CD1c-positive myeloid dendritic cell (primary cell): ENCODE measurements around the gene ATCAY.
"Not testable (repeated sequence)": the region's sequence is repeated elsewhere in the genome, so short reads cannot be mapped to it uniquely, and the experiment has no call there.

Experiments
- DNase-seq: peaks from one replicate; pipeline ENCODE4 v3.0.0-alpha.2; 2016; ENCODE audit errors: extremely low spot score

The ATCAY gene

GRCh38 chr19:3855320-3855719, 25.2 kb upstream of the ATCAY start:
- no peak for DNase-seq

- peak; percentile 2 for DNase-seq
These were observed 23.0 kb upstream of the ATCAY start for GRCh38 chr19:3857449-3858003.

DNA sequence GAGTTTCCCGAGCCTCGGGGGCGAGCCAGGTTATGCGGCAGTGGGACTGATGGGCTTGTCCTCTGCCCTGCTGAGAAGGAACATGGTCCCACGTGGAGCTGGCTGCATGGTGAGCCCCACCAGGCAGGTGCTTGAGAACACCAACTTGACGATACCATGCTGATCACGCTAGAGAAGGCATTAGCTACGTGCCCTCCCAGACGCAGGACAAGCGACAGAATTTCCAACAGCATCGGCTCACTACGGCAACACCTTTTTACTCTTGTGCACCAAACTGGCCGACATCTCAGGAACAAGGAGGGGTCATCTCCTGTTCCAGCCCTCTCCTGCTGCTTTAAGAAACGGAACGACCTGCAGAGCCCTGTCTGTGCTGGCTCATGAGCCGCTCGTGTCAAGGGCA, 20.0 kb upstream of the ATCAY start:
- no peak for DNase-seq

DNA sequence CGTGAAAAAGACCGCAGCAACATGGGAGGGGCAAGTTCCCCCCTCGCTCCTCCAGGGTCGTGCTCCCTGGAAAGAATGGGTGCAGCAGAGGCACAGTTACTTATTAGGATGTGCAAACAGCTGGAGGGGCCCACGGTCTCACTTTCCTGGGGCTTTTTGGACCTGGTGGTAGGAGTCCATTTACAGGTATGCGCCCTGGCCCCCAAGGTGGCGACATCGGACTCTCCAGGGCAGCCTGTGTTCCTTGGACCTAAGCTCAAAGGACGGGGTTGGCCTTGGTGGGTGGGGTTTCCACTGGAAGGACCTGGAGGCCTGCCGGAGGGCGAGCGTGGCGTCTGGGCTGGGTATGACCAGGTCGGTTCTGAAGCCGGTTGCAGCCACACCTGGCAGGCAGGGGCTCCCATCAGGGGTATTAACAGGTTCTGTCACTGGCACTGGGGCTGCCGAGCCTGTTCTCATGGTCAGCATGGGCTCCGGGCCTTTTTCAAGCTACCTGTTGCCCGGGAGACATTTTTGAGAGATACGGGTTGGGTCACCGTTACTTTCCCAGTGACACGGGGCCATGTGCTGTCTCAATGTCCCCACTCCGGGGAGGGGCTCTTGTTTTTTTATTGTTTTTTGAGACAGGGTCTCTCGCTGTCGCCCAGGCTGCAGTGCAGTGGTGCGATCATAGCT, 17.5 kb upstream of the ATCAY start:
- DNase-seq, result no peak

DNA sequence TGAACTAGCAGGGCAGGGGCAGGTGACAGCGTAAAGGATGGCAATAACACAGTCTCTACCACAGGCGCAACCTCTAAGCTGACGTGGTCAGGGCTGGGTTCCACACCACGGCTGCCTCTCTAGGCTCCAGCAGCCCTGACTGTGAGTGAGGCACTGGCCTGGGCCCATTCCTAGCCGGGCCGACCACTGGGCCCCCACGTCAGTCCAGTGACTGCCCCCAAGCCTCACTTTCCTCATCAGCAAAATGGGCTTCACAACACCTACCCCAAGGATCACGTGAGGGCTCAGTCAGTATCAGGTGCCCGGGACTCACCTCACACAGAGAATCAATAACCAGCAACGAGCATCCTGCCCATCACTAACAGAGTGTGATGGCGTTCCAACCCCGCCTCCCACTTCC, 16.8 kb upstream of the ATCAY start:
- no peak for DNase-seq

- DNase-seq, result no peak
These were observed 13.4 kb upstream of the ATCAY start for GRCh38 chr19:3866910-3867638.

DNA sequence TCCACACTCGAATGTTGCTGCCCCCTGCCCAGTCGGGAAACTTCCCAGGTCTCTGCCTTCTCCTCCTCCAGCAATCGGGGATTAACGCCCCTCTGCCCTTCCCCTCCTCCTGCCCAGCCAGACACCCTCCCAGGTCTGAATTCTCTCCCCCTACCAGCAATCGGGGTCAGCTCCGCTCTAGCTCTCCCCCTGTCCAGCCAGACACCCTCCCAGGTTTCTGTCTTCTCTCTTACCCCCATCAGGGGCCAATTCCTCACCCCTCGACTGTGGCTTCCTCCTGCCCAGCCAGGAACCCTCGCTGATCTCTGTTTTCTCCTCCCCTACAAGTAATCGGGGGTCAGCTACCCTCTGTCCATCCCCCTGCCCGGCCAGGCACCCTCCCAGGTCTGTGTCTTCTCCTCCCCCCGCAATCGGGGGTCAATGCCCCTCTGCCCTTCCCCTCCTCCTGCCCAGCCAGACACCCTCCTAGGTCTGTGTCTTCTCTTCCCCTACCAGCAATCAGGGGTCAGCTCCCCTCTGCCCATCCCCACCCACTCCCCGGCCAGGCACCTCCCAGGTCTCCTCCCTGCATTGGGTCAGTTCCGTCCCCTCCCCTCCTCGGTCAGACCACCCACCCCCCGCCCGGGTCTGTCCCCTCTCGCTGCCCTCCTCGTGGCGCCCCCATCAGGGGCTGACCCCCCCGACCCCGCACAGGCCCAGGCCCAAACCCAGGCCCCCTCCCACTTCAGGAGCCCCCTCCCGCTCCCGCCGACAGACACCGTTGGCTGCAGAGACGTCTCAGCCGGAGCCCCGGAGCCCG, 12.3 kb upstream of the ATCAY start:
- DNase-seq, result no peak

DNA sequence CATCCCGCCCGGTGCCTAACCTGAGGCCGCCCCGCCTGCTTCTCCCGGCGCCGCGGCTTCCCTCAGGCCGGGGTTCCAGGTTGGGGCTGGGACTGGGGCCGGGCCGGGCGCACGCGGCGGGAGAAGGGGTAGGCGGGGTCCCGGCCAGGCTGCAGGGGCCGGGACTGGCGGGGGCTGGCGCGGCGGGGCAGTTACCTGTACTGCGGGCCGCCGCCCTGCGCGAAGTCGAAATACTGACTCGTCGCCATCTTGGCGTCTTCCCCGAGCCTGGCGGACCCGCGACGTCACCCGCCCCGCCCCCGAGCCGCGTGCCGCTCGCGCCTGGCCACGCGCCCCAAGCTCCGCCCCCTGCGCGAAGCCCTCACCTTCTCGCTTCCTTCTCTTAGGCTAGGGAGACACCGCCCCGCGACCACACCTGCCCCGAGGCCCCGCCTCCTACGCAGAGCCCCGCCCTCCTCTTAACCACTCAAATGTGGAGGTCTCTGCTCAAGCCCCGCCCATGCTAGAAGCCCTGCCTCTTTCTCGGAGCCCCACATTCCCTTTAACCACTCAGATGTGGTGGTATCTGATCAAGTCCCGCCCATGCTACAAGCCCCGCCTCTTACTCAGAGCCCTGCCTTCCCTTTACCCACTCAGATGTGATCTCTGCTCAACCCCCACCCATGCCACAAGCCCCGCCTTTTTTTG, 11.6 kb upstream of the ATCAY start, which contains the start of gene ZFR2:
Gene ZFR2 (minus strand): TSS at position 269 of the 687 bp plus-strand sequence. CDS start 21 bp downstream, at position 248.
- no peak for DNase-seq

DNA sequence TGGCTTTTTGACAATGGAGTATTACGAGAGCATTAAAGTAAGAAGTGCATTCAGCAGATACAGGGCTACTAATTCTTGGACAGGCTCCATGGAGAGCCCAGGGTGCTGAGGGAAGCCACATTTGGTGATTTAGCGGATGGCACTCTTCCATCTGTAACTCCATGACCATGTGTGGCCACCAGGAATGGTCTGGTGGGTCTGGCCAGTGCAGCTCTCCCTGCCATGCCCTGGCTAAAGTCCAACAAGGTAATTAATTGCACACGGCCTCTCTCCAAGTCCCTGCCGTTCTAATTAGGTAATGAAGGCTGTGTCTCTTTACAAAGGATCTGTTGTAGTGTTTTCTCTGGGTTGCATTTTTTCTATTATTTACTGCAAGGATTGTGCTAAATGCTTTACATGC, 7.3 kb upstream of the ATCAY start:
- no peak for DNase-seq

- not testable (repeated sequence) for DNase-seq
These were observed 5.8 kb upstream of the ATCAY start for GRCh38 chr19:3874695-3875094.

DNA sequence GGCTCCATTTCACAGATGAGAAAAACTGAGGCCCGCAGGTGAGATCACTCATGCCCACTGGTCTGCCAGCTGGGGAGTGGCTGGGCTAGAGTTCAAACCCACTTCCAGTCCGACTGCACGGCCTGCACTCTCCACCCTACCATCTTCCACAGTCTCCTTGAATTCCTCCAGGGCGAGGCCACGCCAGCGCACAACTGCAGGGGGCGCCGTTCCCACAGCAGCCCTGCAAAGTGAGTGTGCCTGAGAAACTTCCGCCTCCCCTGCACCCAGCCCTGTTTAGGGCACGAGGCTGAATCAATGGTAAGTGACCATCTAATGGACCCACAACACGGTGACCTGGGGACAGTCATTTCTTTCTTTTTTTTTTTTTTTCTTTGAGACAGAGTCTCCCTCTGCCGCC, 829 bp upstream of the ATCAY start:
- DNase-seq, result no peak

DNA sequence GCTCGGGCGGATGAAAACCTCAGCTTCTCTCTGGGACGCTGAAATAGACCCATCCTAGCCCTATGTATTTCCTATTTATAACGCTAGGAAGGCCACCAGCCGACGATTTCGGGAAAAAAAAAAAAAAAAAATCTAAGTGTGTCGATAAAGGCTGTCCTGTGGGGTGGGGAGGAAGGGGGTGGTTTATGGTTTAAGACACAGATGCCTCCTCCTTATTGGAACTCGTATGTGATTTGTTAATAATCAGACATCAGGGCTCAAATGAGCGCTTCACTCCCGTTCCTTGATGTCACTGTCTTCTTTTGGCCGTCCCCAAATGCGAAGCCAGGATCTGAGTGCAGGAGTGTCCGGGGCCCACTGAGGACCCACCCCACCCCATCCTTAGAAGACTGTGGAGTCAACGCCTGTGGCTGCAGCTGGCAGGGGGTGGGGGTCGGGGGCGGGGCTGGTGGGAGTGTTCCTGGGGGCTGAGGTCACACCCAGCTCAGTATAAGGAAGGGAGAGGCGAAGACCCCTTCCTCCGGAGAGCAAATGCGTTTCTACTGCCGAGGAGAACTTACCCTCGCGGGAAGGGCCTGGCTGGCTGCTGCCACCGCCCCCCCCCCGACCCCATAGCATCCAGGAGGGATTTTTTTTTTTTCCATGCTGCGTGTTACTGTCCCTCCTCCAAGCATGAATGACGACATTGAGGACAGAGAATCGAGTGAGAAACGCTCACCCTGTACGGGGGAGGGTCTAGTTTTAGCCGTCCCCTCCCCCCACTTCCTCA, 971 bp downstream of the ATCAY start:
- DNase-seq, result peak; percentile 6

DNA sequence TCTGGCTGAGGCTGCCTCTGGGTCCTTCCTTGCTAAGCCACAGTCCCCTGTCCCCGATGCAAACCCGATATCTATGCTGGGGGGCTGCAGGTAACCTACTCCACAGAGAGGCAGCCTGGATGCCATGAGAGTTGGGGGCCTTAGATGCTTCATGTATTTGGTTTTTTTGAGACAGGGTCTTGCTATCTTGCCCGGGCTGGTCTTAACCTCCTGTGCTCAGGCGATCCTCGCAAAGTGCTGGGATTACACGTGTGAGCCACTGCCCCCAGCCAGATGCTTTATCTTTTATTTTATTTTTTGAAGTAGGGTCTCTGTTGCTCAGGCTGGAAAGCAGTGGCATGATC, 1.5 kb downstream of the ATCAY start:
- DNase-seq, result no peak

GRCh38 chr19:3890591-3890990, 10.1 kb downstream of the ATCAY start:
- no peak for DNase-seq

GRCh38 chr19:3893509-3894179, 13.2 kb downstream of the ATCAY start:
- no peak for DNase-seq

- not testable (repeated sequence) for DNase-seq
These were observed 14.5 kb downstream of the ATCAY start for GRCh38 chr19:3894959-3895358.

GRCh38 chr19:3895788-3896187, 15.3 kb downstream of the ATCAY start:
- DNase-seq, result no peak

GRCh38 chr19:3897936-3898335, 17.5 kb downstream of the ATCAY start:
- no peak for DNase-seq

GRCh38 chr19:3898426-3898825, 17.9 kb downstream of the ATCAY start:
- DNase-seq, result no peak

- DNase-seq, result no peak
These were observed 19.2 kb downstream of the ATCAY start for GRCh38 chr19:3899531-3900294.
